Measurements from ENCODE around the gene SMIM45.

DNA sequence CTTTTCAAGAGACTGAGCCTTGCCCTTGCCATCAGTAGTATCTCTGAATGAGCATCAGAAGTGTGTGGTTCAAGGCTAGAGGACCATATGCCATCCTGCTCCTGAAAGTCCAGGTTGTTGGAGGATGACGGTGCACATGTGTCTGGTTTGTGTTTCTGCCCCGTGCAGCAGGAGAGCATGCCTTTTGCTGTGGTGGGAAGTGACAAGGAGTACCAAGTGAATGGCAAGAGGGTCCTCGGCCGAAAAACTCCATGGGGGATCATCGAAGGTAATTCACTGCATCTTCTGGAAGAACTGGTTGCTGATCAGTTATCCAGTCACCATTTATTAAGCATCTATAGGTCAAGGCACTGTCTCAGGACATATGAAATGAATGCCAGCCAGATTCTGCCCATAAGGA, 40.5 kb downstream of the SMIM45 start:
- TF ChIP-seq, protein P1, sequence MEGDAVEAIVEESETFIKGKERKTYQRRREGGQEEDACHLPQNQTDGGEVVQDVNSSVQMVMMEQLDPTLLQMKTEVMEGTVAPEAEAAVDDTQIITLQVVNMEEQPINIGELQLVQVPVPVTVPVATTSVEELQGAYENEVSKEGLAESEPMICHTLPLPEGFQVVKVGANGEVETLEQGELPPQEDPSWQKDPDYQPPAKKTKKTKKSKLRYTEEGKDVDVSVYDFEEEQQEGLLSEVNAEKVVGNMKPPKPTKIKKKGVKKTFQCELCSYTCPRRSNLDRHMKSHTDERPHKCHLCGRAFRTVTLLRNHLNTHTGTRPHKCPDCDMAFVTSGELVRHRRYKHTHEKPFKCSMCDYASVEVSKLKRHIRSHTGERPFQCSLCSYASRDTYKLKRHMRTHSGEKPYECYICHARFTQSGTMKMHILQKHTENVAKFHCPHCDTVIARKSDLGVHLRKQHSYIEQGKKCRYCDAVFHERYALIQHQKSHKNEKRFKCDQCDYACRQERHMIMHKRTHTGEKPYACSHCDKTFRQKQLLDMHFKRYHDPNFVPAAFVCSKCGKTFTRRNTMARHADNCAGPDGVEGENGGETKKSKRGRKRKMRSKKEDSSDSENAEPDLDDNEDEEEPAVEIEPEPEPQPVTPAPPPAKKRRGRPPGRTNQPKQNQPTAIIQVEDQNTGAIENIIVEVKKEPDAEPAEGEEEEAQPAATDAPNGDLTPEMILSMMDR (IDR thresholded peaks at IDR 0.05; ENCODE audit: low read depth, low read length) = no peak
- TF ChIP-seq EZH2phosphoT487 (IDR thresholded peaks at IDR 0.05; ENCODE audit: low read depth) = no peak
